Body of pancreas (tissue), 4 donors: ENCODE data around the gene KRTAP10-2.

ENCODE experiments used
- CTCF ChIP-seq, 7 experiments: fragments of 450-650 bp in 4 of 7; fragments of 200-600 bp in 3 of 7; sonication (generic) in 3 of 7; IDR thresholded peaks; one replicate each; pipeline ENCODE4 v1.5.1; 2016 to 2019; ENCODE audit warnings: antibody characterized with exemption in 7 of 7
- POLR2A ChIP-seq, 3 donors: fragments of 450-650 bp; IDR thresholded peaks; one replicate each; pipeline ENCODE4 v1.6.1; 2016; ENCODE audit warnings: antibody characterized with exemption in 3 of 3, mild to moderate bottlenecking in 2 of 3

GRCh38 chr21:44524414-44525371 lies 26.6 kb downstream of the KRTAP10-2 start:
- TF ChIP-seq CTCF (IDR thresholded peaks at IDR 0.05) (no peak), POLR2A (IDR thresholded peaks at IDR 0.05) (no peak)
